Caco-2 (cell line): ENCODE measurements around the gene GSTT4. TPM values are rescaled to one million over a fixed set of nuclear protein-coding genes. Genes with fewer than 3 reads are reported as not detected.

Experiments
- BruUV-seq: library from RNA; stranded (reverse); fragments of 400-500 nt; replicated peaks from 2 replicates; lab custom pipeline; 2021; lab: Mats Ljungman, UMichigan
- CTCF ChIA-PET: fragments of 300-600 bp; sonication (Branson Sonifier 250); formaldehyde crosslinking; loops from one replicate; lab custom pipeline; 2022; ENCODE audit warnings: antibody characterized with exemption; lab: Charles Lee
- POLR2A ChIA-PET: fragments of 300-600 bp; sonication (Branson Sonifier 250); formaldehyde crosslinking; loops from one replicate; lab custom pipeline; 2022; ENCODE audit warnings: antibody characterized with exemption; lab: Charles Lee
- DNase-seq, 2 experiments: peaks; one replicate each; pipeline versions ENCODE4 v3.0.0 to v3.0.0-alpha.2; 2020 to 2022
- H3K27me3 ChIP-seq: replicated peaks from 2 replicates; pipeline ENCODE4 v1.6.0; 2011; ENCODE audit warnings: low read length; ENCODE audit not compliant: control insufficient read depth, insufficient read depth
- H3K36me3 ChIP-seq: 2 replicates; pipeline ENCODE4 v1.5.1; 2011; ENCODE audit warnings: low read length; ENCODE audit not compliant: control insufficient read depth, insufficient read depth
- H3K4me1 ChIP-seq: fragments of 250-450 bp; sonication (Bioruptor Pico); 2 replicates; pipeline ENCODE4 v1.5.1; 2020; ENCODE audit warnings: mild to moderate bottlenecking
- H3K4me3 ChIP-seq: 2 replicates; pipeline ENCODE4 v1.5.1; 2011; ENCODE audit warnings: low read depth, mild to moderate bottlenecking, control low read depth, low read length
- H3K9me3 ChIP-seq: fragments of 250-450 bp; sonication (Bioruptor Pico); 2 replicates; pipeline ENCODE4 v1.5.1; 2020; ENCODE audit warnings: mild to moderate bottlenecking, moderate library complexity
- H3K27ac Mint-ChIP-seq: one replicate; pipeline ENCODE4 v1.8.0; 2022; ENCODE audit warnings: mixed read lengths; ENCODE audit not compliant: unreplicated experiment
- H3K27me3 Mint-ChIP-seq: one replicate; pipeline ENCODE4 v1.8.0; 2022; ENCODE audit warnings: mixed read lengths; ENCODE audit not compliant: insufficient read depth, unreplicated experiment
- H3K36me3 Mint-ChIP-seq: one replicate; pipeline ENCODE4 v1.8.0; 2022; ENCODE audit warnings: mild to moderate bottlenecking, mixed read lengths; ENCODE audit not compliant: insufficient read depth, unreplicated experiment
- H3K4me1 Mint-ChIP-seq: one replicate; pipeline ENCODE4 v1.8.0; 2022; ENCODE audit warnings: low read depth, mixed read lengths; ENCODE audit not compliant: unreplicated experiment
- H3K4me3 Mint-ChIP-seq: one replicate; pipeline ENCODE4 v1.8.0; 2022; ENCODE audit warnings: mild to moderate bottlenecking, moderate library complexity, mixed read lengths; ENCODE audit not compliant: unreplicated experiment
- H3K9me3 Mint-ChIP-seq: one replicate; pipeline ENCODE4 v1.8.0; 2022; ENCODE audit warnings: mixed read lengths; ENCODE audit not compliant: unreplicated experiment
- CTCF ChIP-seq, 2 experiments: fragments of 200-600 bp in 1 of 2; IDR thresholded peaks; 1 replicate in 1 of 2; 2 replicates in 1 of 2; pipeline versions ENCODE4 v1.5.1 to v1.8.0; 2011 to 2022; ENCODE audit warnings: antibody characterized with exemption in 1 of 2, control low read depth in 1 of 2, inconsistent platforms in 1 of 2, low read depth in 1 of 2, low read length in 1 of 2, mild to moderate bottlenecking in 1 of 2, moderate library complexity in 1 of 2; ENCODE audit not compliant: insufficient read depth in 1 of 2, severe bottlenecking in 1 of 2, unreplicated experiment in 1 of 2
- intact Hi-C: fragments of 100-400 bp; cut with micrococcal nuclease; formaldehyde crosslinking; loops from one replicate; pipeline ENCODE4 v1.10.0; 2022; ENCODE audit not compliant: unreplicated experiment
- total RNA-seq: library from RNA; stranded (reverse); gene quantifications from 2 replicates; pipeline ENCODE4 v1.2.3, GENCODE V29; 2022

The GSTT4 gene
- total RNA-seq, 1 experiment from 2014 or later: 0.16 TPM

DNA sequence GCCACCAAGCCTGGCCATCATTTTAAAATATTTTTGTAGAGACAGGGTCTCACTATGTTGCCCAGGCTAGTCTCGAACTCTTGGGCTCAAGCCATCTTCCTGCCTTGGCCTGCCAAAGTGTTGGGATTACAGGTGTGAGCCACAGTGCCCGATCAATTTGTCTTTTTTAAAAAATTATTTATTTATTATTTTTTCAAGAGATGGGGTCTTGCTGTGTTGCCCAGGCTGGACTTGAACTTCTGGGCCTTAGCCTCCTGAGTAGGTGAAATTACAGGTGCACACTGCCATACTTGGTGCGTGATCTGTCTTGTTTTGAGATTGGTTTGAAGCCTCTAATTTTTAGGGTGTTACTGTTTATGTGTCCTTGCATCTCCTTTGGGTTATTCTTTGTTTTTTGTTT, 16.1 kb upstream of the GSTT4 start:
- Histone ChIP-seq H3K9me3 (no peaks in the 10 kb centered on the region), H3K27me3 (no peaks in the 10 kb centered on the region), H3K36me3 (no peaks in the 10 kb centered on the region), H3K4me1 (no peaks in the 10 kb centered on the region), H3K4me3 (no peak overlapping the region)
- no peaks in the 10 kb centered on the region for H3K27me3 Mint-ChIP-seq
- H3K27ac Mint-ChIP-seq: no peak overlapping the region
- no peak for TF ChIP-seq CTCF (IDR thresholded peaks at IDR 0.05; ENCODE audit: insufficient read depth in 1 of 2, low read depth in 1 of 2, low read length in 1 of 2, severe bottlenecking in 1 of 2, unreplicated experiment in 1 of 2)
- ChIA-PET POLR2A (no interaction called here), CTCF (no interaction called here)
- no peaks in the 10 kb centered on the region for H3K4me1 Mint-ChIP-seq
- intact Hi-C loops: no loop called here
- H3K4me3 Mint-ChIP-seq: no peak overlapping the region
- peaks cover 4% of the 10 kb centered on the region for H3K36me3 Mint-ChIP-seq
- H3K9me3 Mint-ChIP-seq: no peaks in the 10 kb centered on the region
- BruUV-seq: no TSS peak
- DNase-seq: no peak

- intact Hi-C loops: no loop called here
These were observed 10.9 kb upstream of the GSTT4 start for GRCh38 chr22:24016156-24016555.

GRCh38 chr22:24011735-24012068, 6.4 kb upstream of the GSTT4 start:
- Mint-ChIP-seq H3K27ac (peak overlapping the region; percentile 93), H3K4me1 (peaks cover 33% of the 10 kb centered on the region), H3K4me3 (peak overlapping the region; percentile 92), H3K27me3 (no peaks in the 10 kb centered on the region), H3K9me3 (peaks cover 12% of the 10 kb centered on the region), H3K36me3 (peaks cover 15% of the 10 kb centered on the region)
- DNase-seq: peak in 1 of 2 experiments; percentile 49
- CTCF ChIA-PET: no interaction called here
- no peaks in the 10 kb centered on the region for H3K36me3 ChIP-seq
- peaks cover 26% of the 10 kb centered on the region for H3K4me1 ChIP-seq
- peaks cover 11% of the 10 kb centered on the region; the same call in 1 of the 2 replicates for H3K9me3 ChIP-seq
- no peak for TF ChIP-seq CTCF (IDR thresholded peaks at IDR 0.05; ENCODE audit: insufficient read depth in 1 of 2, low read depth in 1 of 2, low read length in 1 of 2, severe bottlenecking in 1 of 2, unreplicated experiment in 1 of 2)
- BruUV-seq: TSS peak; percentile 51
- intact Hi-C loops: no loop called here
- H3K27me3 ChIP-seq: no peaks in the 10 kb centered on the region
- peak overlapping the region; percentile 93 for H3K4me3 ChIP-seq
- POLR2A ChIA-PET: no interaction called here

More at GRCh38 chr22:24016156-24016555, 10.9 kb upstream of the GSTT4 start:
- H3K36me3 Mint-ChIP-seq: peaks cover 8% of the 10 kb centered on the region
- DNase-seq: no peak
- H3K27ac Mint-ChIP-seq: no peak overlapping the region
- CTCF ChIA-PET: interaction anchor here (0.7 kb wide), 1 partner anchor 10 kb away, joined by 3 read pairs; no protein-coding TSS in a partner anchor
- no peaks in the 10 kb centered on the region for H3K27me3 Mint-ChIP-seq
- Histone ChIP-seq H3K36me3 (no peaks in the 10 kb centered on the region), H3K4me3 (no peak overlapping the region), H3K9me3 (no peaks in the 10 kb centered on the region), H3K27me3 (no peaks in the 10 kb centered on the region), H3K4me1 (no peaks in the 10 kb centered on the region)
- TF ChIP-seq CTCF (IDR thresholded peaks at IDR 0.05; ENCODE audit: insufficient read depth in 1 of 2, low read depth in 1 of 2, low read length in 1 of 2, severe bottlenecking in 1 of 2, unreplicated experiment in 1 of 2): no peak
- H3K4me3 Mint-ChIP-seq: no peak overlapping the region
- BruUV-seq: no TSS peak
- peaks cover 13% of the 10 kb centered on the region for H3K4me1 Mint-ChIP-seq
- H3K9me3 Mint-ChIP-seq: no peaks in the 10 kb centered on the region
- POLR2A ChIA-PET: no interaction called here
